Stimulated activated naive CD8-positive, alpha-beta T cell treated with anti-CD3 and anti-CD28 coated beads, Interleukin-15, Interleukin-2, amounts not matched to agents 100 U/mL and 50 U/mL, for 24 hours (primary cell): ENCODE data around the gene NFIA.

Experiments used
- ATAC-seq: fragments of 150-1000 bp; cut with Tn5 transposase; one replicate; pipeline ENCODE4 v1.10.0; 2021
- DNase-seq: peaks from one replicate; pipeline ENCODE4 v3.0.0; 2021

The NFIA gene

DNA sequence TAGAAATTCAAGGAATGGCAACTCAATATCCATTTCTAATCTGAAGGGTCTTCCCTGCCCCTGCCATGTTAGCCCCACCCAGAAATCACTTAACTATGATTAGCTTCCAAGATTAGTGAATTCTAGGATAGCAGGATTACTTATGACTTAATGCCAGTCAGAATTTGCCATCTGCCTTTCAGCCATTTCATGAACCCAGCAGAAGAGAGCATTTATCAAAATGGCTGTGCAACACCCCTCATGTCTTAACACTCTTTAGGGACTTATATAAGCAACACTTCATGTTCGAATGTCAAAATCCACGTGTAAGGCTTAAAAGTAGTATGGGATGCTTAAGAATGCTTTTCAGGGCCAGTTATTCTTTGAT, 288.5 kb downstream of the NFIA start:
- no peak for DNase-seq
- no peak for ATAC-seq

DNA sequence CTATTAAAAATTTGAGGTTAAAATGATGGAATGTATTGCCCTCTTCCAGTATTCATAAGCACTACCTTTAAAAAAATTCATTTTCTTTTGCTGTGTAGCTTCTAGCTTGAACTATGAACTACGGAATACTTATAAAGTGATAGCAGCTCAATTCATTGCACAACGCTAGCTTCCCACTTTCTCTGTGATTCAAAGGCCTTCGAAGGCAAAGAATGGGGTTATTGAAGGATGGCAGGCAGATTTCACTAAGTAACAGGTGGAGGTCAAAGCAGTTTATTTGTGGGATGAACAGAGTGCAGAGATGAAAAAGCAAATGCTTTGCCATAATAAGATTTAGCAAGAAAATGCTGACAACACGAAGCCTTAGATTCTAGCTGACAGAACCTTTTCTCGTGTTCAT, 290.6 kb downstream of the NFIA start:
- DNase-seq, result no peak
- no peak for ATAC-seq

DNA sequence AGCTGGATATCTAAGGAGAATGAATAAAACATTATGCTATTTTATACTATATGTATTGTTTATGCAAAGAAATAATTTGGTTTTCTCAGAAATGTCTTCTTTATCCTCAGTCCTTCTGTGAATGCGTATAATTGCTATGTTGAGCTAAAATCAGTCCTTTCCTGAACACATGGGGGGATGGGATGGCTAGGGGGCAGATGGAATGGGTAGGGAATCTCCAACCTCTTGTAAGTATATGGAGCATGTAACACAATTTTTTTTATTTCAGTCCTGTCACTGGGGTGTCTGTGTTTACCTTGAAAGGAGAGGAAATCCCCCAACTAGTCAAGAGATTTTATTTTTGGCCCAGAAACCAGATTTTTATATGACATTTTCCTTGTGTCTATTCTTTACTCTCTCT, 291.8 kb downstream of the NFIA start:
- ATAC-seq, result no peak
- no peak for DNase-seq

DNA sequence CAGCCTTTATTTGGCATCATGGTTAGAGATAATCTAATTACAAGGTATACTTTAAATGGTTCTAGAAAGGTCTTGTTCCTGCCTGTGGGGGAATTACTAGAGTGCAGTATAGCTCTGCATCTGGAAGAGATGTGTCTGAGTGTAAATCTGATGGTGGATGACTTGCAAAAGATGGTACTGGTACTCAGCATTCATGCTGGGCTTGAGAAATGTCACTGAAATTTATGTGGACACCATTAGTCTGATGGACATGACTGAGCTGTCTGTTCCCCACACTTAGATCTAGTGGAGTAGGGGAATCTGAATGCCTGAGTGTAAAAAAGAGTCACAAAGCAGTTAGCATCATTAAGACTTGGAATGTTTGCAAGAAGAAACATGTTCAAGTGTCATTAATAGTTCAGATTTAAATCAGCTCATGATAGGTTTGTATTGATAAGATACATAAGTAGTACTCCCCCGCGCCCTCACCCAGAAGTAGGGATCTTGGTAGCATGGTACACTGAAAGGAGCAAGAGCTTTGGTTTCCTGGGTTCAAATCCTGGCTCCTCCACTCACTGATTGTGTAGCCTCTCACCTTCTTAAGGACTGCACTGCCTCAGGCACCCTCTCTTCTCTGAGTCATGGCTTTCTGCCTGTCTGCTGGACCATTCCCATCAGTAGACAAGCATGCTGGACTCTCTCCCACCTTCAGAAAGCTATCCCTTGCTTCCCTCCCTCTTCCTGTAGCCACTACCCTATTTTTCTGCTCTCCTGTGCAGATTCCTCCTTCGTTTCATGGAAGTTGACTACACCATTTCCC, 292.9 kb downstream of the NFIA start:
- ATAC-seq, result no peak
- no peak for DNase-seq

DNA sequence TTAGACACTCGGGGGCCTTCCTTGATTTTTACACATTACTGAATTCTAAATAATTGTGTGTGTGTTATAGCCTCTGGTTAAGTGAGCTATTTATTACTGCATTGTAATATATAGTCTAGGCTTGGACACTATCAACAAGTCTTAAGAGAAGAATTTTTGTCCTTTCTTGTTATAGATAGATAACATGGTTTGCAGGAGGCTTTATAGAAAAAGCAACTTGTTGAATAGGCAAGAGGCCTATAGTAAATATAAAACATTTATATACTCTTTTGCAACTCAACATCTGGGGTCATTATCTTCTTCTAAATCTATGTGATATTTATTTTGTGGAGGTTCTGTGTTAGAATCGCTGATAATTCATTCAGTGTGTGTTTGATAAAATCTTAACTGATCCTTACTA, 293.8 kb downstream of the NFIA start:
- ATAC-seq (no peak), DNase-seq (no peak)

DNA sequence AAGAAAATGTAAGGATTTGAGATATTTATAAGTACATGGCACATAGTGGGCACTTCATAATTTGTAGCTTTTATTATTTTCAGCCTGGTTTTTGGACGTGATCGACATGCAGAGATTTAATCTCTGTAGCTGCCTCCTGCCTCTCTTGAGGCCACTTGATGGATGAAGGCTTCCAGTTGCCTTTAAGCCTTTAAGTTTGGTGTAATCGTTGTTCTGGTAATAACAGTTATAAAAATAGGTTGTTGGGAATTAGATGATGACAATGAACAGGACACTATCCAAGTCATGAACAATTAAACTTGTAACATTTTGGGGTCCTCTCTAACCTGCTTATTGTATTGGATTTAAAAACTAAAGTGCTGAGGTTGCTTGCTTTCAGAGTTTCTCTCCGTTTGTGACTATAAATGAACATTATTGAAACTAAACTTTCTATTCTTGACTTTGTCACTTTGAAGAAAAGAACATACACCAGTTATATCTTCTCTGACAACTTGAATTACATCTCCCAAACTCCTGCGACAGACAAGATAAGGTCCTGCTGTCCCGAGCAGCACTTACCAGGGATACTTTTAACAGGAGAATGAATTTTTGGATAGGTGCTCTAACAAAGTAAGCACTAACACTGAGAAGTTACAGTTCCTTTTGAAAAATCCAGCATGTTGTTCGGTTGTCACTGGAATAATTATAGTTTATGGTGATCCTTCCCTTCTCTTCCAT, 295.0 kb downstream of the NFIA start:
- DNase-seq (no peak), ATAC-seq (no peak)

DNA sequence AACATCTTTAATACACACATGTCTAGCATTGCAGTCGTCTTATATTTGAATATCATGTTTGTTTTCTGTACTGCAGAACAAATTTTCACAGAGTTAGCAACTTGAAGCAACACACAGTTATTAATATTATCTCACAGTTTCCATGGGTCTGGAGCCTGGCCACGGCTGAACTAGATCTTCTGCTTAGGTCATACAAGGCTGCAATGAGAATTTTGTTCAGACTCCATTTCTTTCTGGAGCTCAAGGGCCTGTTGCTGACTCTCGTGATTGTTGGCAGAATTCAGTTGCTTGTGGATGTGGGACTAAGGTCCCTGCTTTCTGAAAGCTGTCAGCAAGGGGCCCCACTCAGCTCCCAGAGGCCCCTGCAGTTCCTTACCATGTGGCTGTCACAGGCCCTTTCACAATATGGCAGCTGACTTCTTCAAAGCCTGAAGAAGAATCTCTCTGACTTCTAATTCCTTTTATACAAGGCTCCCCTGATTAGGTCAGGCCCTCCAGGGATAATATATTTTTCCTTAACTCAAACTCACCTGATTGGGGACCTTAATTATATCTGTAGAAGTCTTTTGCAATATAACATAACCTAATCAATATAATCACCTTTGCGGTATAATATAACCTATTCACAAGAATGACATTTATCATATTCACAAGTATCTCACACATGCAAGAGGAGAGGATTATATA, 296.3 kb downstream of the NFIA start:
- ATAC-seq (no peak), DNase-seq (no peak)

DNA sequence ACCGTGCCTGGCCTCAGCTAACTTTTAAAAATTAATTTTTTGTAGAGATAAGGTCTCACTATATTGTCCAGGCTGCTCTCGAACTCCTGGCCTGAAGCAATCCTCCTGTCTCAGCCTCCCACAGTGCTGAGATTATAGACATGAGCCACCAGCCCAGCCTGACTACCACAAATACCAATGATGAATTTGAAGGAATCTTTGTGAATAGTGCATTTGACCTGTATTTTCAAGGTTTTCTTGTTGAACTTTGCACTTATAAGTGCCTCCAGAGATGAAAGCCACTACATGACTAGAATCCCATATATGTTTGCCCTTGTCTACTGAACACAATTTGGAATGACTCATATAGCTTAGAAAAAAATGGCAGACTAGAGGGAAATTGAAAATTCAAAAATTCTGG, 297.3 kb downstream of the NFIA start:
- DNase-seq, result no peak
- ATAC-seq, result no peak

DNA sequence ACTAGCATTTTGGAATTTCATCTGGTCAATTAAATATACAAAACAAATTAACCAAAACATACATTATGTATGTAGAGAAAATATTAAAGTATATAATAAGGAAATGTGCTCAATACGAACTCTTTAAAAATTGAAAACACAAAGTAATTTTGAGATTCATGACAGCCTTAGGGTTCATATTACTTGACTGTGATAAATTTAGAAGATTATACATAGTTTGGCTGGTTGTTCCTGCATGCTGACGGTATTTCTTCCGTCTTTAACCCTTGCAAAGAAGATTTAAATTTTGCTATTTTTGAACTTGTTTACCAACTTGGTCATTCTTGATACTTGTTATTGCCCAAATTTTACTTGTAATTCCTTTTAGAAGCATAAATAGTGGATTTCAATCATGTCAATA, 298.2 kb downstream of the NFIA start:
- ATAC-seq, result no peak

DNA sequence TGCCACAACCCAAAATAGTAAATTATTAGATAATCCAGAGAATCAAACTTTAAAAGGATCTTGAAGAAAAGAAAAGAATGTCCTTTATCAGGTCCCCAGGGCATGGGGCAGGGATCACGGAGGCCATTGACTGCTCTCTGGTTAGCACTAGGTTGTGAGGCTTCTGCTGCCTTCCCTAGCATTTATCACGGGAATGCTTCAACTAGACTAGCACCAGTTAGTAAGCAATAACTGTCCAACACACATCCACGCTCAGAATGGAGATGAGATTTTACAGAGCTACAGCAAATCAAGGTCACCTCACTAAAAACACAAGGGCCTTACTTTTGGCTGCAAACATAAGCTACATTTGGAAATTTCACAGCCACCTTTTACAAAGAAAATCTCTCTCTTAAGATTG, 304.0 kb downstream of the NFIA start:
- DNase-seq (no peak), ATAC-seq (no peak)

More for the DNA sequence above, 298.2 kb downstream of the NFIA start:
- no peak for DNase-seq

DNA sequence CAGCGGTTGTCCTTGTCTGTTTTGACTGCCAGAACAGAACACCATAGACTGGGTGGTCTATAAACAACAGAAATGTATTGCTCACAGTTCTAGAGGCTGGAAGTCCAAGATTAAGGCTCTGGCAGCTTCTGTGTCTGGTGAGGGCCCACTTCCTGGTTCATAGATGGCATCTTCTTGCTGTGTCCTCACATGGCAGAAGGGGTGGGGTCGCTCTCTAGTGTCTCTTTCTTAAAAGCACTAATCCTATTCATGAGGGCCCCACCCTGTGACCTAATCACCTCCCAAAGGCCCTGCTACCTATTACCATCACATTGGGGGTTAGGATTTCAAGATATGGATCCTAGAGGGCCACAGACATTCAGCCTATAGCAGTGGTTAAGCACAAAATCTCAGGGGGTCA, 304.4 kb downstream of the NFIA start:
- DNase-seq, result no peak
- no peak for ATAC-seq

DNA sequence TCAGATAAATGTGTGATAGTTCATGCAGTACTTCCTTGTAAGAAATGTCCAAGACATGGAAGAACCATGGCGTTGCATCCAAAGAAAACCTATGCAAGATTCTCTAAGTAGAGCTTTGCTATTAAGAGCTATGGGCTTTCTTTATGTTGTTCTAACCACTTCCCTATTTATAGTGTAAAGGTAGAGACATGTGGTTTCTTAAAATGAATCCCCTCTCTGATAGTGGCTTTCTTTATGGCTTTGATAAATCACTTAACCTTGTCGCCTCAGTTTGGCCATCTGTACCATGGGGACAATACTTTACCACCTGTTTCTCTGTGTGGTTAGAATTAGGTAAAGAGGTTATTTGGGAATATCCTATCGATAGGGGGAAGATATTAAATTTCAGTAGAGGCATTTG, 305.5 kb downstream of the NFIA start:
- DNase-seq (no peak), ATAC-seq (no peak)

DNA sequence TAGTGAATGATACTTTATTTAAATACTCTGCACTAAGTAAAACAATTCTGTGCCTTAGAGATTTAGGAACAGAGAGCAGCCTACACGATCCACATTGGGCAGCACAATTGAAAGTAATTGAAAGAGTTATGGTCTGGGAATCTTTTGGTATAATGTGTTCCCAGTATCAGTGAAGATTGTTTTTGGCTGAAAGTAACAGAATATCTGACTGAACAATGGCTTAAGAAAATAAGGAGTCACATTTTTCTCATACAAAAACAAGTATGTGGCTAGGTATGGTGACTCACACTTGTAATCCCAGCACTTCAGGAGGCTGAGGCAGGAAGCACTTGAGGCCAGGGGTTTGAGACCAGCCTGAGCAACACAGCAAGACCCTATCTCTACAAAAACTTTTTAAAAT, 306.2 kb downstream of the NFIA start:
- DNase-seq (no peak), ATAC-seq (no peak)

DNA sequence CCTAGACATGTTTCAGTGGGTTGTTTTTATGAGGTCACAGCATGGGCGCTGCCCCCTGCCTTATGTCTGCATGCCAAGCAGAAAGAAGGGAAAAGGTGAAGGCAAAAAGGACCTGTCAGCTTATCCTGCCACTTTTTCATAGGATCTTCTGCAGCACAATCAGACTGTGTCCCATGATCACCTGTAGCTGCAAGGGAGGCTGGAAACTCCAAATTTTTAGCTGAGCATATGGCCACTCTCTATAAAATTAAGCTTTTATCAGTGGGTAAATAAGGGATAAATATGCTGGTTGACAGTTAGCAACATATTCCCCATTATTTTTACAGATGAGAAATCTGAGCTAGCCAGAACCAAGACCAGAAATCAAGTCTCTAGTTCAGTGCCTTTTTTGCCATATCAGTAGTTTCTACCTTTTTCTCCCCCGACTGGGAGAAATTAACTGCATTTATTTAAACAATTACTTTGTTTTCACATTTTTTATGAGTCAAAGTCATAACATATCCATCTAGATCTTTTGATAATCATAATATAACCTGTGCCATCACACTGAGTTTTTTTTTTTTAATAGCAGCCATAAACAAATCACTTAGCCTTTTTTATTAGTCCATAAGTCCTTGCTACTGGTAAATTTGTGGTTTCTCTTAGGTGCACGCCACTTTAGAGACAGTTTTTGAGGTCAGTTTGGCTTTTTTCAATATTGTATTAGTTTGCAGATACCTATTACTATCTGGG, 307.0 kb downstream of the NFIA start:
- ATAC-seq, result no peak

DNA sequence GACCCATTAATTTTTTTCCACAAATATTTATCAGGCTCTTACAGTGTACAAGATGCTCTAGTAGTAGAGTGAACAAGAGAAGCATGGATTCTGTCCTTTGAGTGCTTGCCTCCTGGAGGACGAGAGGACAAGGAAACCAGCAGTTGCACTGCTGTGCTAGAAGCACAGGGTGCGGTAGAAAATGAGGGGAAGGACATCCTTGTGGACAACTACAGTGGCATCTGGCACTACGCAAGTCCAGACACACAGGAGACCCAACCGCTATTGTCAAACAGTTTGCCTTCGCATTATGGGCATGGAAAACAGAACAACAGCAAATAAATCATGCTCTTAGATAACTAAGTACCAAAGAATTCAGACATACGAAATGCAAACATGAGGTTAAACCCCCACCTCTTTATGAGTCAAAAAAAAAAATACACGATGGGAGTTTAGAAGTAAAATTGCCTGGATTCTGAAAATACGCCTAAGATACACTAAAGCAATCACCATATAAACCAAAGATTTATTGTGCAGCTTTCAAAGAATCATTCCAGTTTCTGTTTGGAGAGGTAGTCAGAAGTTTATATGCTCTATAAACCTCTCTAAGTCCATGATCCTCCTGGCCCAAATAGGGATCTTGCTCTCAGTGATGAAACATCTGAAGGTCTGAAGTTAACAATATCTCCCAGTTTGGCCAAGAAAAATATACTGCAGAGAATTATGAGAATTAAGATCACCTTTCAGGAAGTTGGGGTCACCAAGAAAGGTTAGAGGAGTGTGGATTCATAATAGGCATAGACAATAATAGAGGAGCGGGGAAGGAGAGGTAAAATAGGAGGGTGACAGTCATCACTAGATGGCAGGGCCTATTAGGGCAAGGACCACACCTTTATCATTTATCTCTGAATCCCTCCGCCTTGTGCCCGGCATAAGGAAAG, 307.8 kb downstream of the NFIA start:
- no peak for DNase-seq

More for the DNA sequence above, 307.0 kb downstream of the NFIA start:
- no peak for DNase-seq

DNA sequence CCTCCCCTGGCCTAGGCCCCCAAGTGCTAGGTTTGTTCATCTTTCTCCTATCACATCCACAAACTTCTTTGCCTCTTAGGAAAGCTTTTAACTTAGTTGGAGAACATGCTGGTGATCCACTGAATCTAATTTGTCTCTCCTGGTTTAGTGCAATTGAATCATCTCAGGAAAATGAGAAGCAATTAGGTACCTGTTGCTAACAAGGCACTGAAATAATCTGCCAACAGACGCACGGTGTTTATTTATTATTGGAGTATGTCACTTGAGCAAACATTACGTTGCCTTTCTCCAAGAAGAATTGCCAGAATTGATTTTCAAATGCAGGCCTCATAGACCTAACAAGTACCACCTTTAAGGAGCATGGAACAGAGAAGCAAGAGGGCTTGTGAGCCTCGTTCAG, 309.4 kb downstream of the NFIA start:
- no peak for ATAC-seq
- no peak for DNase-seq

More for the DNA sequence above, 307.8 kb downstream of the NFIA start:
- no peak for ATAC-seq

DNA sequence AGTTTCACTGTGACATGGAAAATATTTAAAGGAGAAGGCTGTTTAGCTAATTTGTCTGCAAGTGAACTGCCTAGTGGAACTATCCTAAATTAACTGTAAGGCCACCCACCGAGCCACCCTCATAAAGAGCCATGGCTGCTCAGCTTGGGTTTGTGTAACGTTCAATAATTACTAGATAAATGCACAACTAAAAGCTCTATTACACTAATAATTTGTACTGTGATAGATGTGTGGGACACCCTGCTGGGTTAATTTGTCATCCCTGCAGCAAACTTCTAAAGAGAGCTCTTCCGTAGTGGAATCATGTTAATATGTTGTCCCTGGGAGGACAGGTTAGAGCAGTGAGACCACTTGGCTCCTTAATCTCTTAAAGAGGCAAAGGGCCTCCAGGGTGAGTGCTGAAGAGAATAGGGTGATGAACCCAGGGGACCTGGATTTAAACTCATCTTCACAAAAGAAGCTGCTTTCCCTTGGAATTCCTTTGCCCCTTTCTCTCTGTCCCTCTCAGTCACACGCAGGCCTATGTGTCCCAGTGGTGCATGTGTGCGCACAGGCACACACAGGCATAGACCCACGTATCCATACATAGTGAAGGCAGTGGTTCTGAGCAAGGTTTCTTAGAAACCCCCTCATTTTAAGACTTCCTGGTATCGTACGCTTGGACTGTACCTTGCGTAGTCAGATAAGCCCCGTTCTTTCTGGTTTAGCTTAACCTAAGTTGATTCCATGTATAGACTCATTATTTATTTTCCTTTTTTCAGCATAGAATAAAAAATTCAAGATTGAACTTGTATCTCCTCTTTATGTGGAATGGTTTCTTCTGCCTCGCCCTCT, 310.3 kb downstream of the NFIA start:
- no peak for DNase-seq
- no peak for ATAC-seq

DNA sequence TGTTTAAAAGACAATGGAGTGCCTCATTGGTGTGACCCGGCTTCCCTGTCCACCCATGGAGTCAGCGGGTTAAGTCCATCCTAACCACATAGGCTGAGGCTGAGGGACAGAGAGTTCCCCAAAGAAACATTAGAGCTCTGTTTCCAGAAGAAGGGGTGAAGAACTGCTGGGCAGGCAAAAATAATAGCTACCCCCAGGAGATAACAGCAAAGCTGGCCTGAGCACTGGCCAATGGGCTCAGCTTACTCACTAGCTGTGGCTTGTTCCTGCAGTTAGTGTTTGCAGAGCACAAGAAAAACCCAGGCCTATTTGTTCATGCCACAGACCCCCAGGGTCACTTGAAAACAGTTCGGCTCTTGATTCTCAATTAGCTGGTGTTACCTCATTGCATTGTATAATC, 311.2 kb downstream of the NFIA start:
- ATAC-seq (no peak), DNase-seq (no peak)

DNA sequence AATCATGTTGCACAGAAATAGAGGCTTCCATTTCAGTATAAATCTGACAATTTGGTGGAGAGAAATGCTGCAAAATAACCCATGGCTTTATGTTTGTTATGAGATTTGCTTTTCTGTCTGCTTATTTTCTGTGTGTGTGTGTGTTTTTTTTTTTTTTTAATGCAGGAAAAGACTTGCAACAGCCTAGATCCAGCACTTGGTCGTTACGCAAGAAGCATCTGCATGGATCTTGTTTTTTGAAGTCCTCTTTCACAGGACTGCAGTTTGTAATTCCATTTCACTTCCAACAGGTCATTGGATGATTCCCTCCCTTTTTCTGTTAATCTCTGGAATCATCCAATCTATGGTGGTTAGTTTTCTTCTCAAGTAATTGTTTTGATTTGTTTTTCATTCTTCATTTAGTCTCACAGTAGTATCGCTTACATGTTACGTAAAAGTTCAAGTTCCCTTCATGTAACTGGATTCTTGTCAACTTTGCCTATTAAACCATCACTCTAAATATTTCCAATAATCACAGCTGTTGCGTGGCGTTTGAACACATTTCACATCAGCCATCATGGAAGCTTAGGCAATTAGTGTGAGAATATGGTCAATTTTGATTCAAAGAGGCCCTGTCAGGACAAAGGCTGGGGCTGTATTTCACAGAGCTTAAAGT, 312.9 kb downstream of the NFIA start:
- no peak for DNase-seq
- no peak for ATAC-seq

DNA sequence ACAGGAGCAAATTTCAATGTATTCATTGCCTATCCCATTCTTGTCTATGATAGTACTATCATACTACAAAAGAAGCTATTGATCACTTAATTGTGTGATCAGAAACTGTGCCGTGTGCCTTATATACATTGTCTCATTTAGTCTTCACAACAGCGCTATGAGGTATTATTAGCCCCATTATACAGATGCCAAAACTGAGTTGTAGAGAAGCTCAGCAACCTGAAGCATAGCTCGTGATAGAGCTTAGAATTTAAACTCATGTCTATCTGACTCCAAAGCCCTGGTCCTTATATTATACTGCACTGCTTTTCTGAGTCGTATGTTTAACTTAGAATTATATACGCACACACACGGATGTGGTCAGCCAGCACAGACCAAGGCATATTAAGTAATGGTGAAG, 315.1 kb downstream of the NFIA start:
- no peak for DNase-seq
- ATAC-seq, result no peak
